Myocyte (in vitro differentiated cells): ENCODE measurements around the gene IL22RA1. TPM values are rescaled to one million over a fixed set of nuclear protein-coding genes. Genes with fewer than 3 reads are reported as not detected.
A peak's percentile ranks its signal among the peaks of the same experiment; 100 is the strongest.

Experiments used
- DNase-seq: peaks from one replicate; pipeline ENCODE4 v3.0.0-alpha.2; 2012; ENCODE audit warnings: low read depth
- total RNA-seq: library from RNA; depleted of rRNA; stranded (reverse); fragments of >200 nt; gene quantifications from 2 replicates; pipeline ENCODE4 v1.2.3, GENCODE V29; 2014

IL22RA1 gene
- total RNA-seq, 1 donor from 2014 or later: not detected

- no peak for DNase-seq
Measured at GRCh38 chr1:24168245-24168644, 25.3 kb upstream of the IL22RA1 start.

GRCh38 chr1:24167008-24167407, 24.1 kb upstream of the IL22RA1 start:
- DNase-seq: no peak

- DNase-seq: no peak
Measured at GRCh38 chr1:24165500-24165899, 22.6 kb upstream of the IL22RA1 start.

- no peak for DNase-seq
Measured at GRCh38 chr1:24164004-24164403, 21.1 kb upstream of the IL22RA1 start.

GRCh38 chr1:24162201-24162600, 19.3 kb upstream of the IL22RA1 start:
- DNase-seq: no peak

GRCh38 chr1:24161270-24161669, 18.3 kb upstream of the IL22RA1 start:
- no peak for DNase-seq

- DNase-seq: no peak
Measured at GRCh38 chr1:24159366-24159765, 16.4 kb upstream of the IL22RA1 start.

GRCh38 chr1:24157918-24158481, 15.1 kb upstream of the IL22RA1 start:
- DNase-seq: peak; percentile 74

- DNase-seq: no peak
Measured at GRCh38 chr1:24156542-24157260, 13.8 kb upstream of the IL22RA1 start.

GRCh38 chr1:24155011-24155782, 12.3 kb upstream of the IL22RA1 start:
- DNase-seq: no peak

- DNase-seq: no peak
Measured at GRCh38 chr1:24154215-24154614, 11.3 kb upstream of the IL22RA1 start.

GRCh38 chr1:24152631-24153494, 9.9 kb upstream of the IL22RA1 start:
- DNase-seq: no peak

GRCh38 chr1:24151175-24151533, 8.2 kb upstream of the IL22RA1 start:
- no peak for DNase-seq

GRCh38 chr1:24150234-24151174, 7.6 kb upstream of the IL22RA1 start:
- DNase-seq: peak; percentile 80

GRCh38 chr1:24149866-24150233, 6.9 kb upstream of the IL22RA1 start:
- DNase-seq: peak; percentile 47

- DNase-seq: no peak
Measured at GRCh38 chr1:24147816-24148215, 4.9 kb upstream of the IL22RA1 start.

GRCh38 chr1:24147194-24147593, 4.3 kb upstream of the IL22RA1 start:
- no peak for DNase-seq

GRCh38 chr1:24141311-24141997, 1.5 kb downstream of the IL22RA1 start:
- DNase-seq: no peak

GRCh38 chr1:24140741-24141181, 2.2 kb downstream of the IL22RA1 start:
- DNase-seq: no peak
